Keratinocyte (primary cell): Measurements from ENCODE around the gene MAP3K8.

Source experiments
- EZH2 ChIP-seq: IDR thresholded peaks from one replicate; pipeline ENCODE4 v1.6.1; 2012; ENCODE audit warnings: inconsistent platforms, mild to moderate bottlenecking, low read length, moderate library complexity
- TF ChIP-seq, protein P1 (sequence below), 3 experiments: IDR thresholded peaks in 1 of 3; conservative IDR thresholded peaks in 1 of 3; optimal IDR thresholded peaks in 1 of 3; 2 replicates in 2 of 3; 3 replicates in 1 of 3; pipeline versions ENCODE3 to v1.5.1; 2011; ENCODE audit warnings: low read length in 3 of 3, mild to moderate bottlenecking in 3 of 3, moderate library complexity in 2 of 3, control low read depth in 1 of 3, inconsistent platforms in 1 of 3; ENCODE audit not compliant: insufficient read depth in 2 of 3; ENCODE audit errors: extremely low read depth in 1 of 3

DNA sequence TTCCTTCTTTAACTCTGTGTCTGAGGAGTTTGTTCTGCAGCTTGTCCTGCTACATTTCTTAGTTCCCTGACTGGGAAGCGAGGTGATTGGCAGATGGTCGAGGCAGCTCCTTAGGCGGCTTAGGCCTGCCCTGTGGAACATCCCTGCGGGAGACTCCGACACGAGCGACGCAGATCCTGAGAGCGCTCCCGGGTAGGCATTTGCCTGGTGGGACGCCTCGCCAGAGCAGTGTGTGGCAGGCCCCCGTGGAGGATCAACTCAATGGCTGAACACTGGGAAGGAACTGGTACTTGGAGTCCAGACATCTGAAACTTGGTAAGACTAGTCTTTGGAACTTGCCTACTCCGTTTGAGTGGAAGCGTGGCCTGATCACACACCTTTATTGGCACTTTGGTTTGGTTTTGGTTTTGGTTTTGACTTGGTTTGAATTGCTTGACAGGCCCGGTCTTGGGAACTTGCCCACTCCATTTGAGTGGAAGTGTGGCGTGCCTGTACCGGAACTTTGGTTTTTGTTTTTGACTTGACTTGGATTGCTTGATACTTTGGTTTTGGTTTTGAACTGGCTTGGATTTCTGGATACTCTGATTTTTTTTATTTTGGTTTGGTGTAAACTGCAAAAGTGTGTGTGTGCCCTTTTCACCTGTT is 42.6 kb downstream of the MAP3K8 start:
- TF ChIP-seq, protein P1, sequence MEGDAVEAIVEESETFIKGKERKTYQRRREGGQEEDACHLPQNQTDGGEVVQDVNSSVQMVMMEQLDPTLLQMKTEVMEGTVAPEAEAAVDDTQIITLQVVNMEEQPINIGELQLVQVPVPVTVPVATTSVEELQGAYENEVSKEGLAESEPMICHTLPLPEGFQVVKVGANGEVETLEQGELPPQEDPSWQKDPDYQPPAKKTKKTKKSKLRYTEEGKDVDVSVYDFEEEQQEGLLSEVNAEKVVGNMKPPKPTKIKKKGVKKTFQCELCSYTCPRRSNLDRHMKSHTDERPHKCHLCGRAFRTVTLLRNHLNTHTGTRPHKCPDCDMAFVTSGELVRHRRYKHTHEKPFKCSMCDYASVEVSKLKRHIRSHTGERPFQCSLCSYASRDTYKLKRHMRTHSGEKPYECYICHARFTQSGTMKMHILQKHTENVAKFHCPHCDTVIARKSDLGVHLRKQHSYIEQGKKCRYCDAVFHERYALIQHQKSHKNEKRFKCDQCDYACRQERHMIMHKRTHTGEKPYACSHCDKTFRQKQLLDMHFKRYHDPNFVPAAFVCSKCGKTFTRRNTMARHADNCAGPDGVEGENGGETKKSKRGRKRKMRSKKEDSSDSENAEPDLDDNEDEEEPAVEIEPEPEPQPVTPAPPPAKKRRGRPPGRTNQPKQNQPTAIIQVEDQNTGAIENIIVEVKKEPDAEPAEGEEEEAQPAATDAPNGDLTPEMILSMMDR (optimal IDR thresholded peaks at IDR 0.05 in 1 of 3, IDR thresholded peaks at IDR 0.05 in 1 of 3, conservative IDR thresholded peaks at IDR 0.05 in 1 of 3; ENCODE audit: extremely low read depth in 1 of 3, insufficient read depth in 2 of 3, low read length in 3 of 3) = no peak
- no peak for TF ChIP-seq EZH2
